Ishikawa (cell line): ENCODE data around the gene SASH1.

Source experiments
- CEBPB ChIP-seq: IDR thresholded peaks from 2 replicates; pipeline ENCODE4 v1.6.1; 2012
- CREB1 ChIP-seq: IDR thresholded peaks from 2 replicates; pipeline ENCODE4 v1.6.1; 2012; ENCODE audit warnings: low read depth
- EGR1 ChIP-seq: IDR thresholded peaks from 2 replicates; pipeline ENCODE4 v1.6.1; 2012
- EP300 ChIP-seq: IDR thresholded peaks from 2 replicates; pipeline ENCODE4 v1.6.1; 2012; ENCODE audit warnings: borderline replicate concordance
- FOXM1 ChIP-seq: IDR thresholded peaks from 2 replicates; pipeline ENCODE4 v1.6.1; 2012; ENCODE audit warnings: low read depth, borderline replicate concordance
- NFIC ChIP-seq: IDR thresholded peaks from 2 replicates; pipeline ENCODE4 v1.6.1; 2012
- RAD21 ChIP-seq: IDR thresholded peaks from 2 replicates; pipeline ENCODE4 v1.6.1; 2012; ENCODE audit warnings: low read depth
- TAF1 ChIP-seq: IDR thresholded peaks from 2 replicates; pipeline ENCODE4 v1.6.1; 2012; ENCODE audit warnings: low read depth, mild to moderate bottlenecking
- TCF12 ChIP-seq: IDR thresholded peaks from 2 replicates; pipeline ENCODE4 v1.6.1; 2012; ENCODE audit warnings: low read depth
- TEAD4 ChIP-seq: IDR thresholded peaks from 2 replicates; pipeline ENCODE4 v1.6.1; 2012
- YY1 ChIP-seq: IDR thresholded peaks from 2 replicates; pipeline ENCODE4 v1.6.1; 2012; ENCODE audit warnings: low read depth
- ZBTB7A ChIP-seq: IDR thresholded peaks from 2 replicates; pipeline ENCODE4 v1.6.1; 2012; ENCODE audit warnings: low read depth
- TF ChIP-seq, protein P1 (sequence below): IDR thresholded peaks from 2 replicates; pipeline ENCODE4 v1.6.1; 2012
- TF ChIP-seq, protein P2 (sequence below): IDR thresholded peaks from 2 replicates; pipeline ENCODE4 v1.6.1; 2012; ENCODE audit warnings: low read depth, mild to moderate bottlenecking
- TF ChIP-seq, protein P3 (sequence below): IDR thresholded peaks from 2 replicates; pipeline ENCODE4 v1.6.1; 2012

Gene SASH1

DNA sequence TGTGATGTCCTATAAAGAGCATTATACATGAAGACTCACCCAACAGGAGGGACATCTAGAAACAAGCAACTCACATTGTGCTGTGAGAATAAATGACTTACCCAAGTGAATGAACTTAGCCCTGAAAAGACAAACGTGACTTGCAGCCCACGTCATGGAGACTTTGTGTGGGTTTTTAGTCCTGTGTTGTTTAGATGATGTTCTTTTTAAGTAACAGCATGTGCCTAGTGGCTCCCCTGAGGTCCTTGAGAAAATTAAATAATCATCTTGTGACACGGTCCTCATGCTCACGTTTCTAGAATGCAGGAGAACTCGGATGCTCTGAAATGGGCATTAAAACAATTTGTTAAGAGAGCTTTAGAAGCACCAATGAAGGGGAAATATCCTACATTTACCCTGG, 165.1 kb downstream of the SASH1 start:
- no peak for TF ChIP-seq EGR1
- TF ChIP-seq NFIC: no peak
- no peak for TF ChIP-seq TCF12
- TF ChIP-seq EP300: no peak
- no peak for TF ChIP-seq TAF1

DNA sequence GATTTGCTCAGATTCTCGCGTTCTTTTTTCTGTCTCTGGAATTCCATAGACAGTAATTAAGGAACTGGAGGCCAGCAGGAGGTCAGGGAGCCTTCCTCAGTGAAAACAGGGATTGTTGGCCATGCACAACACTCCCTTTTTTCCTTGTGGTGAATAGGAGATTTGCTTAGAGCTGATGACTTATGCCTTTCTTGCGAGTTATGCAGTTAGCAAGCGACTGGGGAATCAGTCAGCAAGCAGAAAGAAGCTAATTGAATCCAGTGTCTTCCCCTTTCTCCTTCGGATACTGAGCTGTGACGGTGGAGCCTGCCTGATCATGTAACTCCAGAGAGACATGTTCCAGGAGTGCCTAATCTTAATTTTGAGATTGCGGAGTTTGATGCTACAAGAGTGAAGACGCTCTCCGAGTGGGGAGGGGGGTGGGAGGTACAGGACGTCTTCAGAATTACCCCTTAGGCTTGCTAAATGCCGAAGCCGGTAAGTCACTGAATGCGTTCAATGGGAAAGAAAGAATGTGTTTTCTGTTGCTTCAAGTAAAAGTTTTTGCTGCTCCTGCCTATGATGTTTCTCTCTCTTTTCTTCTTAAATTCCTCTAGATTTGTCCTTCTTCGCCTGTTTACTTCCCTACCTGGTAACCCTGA, 165.9 kb downstream of the SASH1 start:
- no peak for TF ChIP-seq EGR1
- TF ChIP-seq, protein P1, sequence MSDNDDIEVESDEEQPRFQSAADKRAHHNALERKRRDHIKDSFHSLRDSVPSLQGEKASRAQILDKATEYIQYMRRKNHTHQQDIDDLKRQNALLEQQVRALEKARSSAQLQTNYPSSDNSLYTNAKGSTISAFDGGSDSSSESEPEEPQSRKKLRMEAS: no peak
- TF ChIP-seq CREB1: no peak
- no peak for TF ChIP-seq EP300
- TF ChIP-seq FOXM1: no peak
- TF ChIP-seq TAF1: no peak
- TF ChIP-seq RAD21: no peak
- no peak for TF ChIP-seq TCF12
- no peak for TF ChIP-seq TEAD4
- no peak for TF ChIP-seq ZBTB7A
- TF ChIP-seq NFIC: no peak
- TF ChIP-seq, protein P2, sequence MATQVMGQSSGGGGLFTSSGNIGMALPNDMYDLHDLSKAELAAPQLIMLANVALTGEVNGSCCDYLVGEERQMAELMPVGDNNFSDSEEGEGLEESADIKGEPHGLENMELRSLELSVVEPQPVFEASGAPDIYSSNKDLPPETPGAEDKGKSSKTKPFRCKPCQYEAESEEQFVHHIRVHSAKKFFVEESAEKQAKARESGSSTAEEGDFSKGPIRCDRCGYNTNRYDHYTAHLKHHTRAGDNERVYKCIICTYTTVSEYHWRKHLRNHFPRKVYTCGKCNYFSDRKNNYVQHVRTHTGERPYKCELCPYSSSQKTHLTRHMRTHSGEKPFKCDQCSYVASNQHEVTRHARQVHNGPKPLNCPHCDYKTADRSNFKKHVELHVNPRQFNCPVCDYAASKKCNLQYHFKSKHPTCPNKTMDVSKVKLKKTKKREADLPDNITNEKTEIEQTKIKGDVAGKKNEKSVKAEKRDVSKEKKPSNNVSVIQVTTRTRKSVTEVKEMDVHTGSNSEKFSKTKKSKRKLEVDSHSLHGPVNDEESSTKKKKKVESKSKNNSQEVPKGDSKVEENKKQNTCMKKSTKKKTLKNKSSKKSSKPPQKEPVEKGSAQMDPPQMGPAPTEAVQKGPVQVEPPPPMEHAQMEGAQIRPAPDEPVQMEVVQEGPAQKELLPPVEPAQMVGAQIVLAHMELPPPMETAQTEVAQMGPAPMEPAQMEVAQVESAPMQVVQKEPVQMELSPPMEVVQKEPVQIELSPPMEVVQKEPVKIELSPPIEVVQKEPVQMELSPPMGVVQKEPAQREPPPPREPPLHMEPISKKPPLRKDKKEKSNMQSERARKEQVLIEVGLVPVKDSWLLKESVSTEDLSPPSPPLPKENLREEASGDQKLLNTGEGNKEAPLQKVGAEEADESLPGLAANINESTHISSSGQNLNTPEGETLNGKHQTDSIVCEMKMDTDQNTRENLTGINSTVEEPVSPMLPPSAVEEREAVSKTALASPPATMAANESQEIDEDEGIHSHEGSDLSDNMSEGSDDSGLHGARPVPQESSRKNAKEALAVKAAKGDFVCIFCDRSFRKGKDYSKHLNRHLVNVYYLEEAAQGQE: no peak
- TF ChIP-seq, protein P3, sequence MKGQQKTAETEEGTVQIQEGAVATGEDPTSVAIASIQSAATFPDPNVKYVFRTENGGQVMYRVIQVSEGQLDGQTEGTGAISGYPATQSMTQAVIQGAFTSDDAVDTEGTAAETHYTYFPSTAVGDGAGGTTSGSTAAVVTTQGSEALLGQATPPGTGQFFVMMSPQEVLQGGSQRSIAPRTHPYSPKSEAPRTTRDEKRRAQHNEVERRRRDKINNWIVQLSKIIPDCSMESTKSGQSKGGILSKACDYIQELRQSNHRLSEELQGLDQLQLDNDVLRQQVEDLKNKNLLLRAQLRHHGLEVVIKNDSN: no peak
- TF ChIP-seq YY1: no peak
- TF ChIP-seq CEBPB: no peak

DNA sequence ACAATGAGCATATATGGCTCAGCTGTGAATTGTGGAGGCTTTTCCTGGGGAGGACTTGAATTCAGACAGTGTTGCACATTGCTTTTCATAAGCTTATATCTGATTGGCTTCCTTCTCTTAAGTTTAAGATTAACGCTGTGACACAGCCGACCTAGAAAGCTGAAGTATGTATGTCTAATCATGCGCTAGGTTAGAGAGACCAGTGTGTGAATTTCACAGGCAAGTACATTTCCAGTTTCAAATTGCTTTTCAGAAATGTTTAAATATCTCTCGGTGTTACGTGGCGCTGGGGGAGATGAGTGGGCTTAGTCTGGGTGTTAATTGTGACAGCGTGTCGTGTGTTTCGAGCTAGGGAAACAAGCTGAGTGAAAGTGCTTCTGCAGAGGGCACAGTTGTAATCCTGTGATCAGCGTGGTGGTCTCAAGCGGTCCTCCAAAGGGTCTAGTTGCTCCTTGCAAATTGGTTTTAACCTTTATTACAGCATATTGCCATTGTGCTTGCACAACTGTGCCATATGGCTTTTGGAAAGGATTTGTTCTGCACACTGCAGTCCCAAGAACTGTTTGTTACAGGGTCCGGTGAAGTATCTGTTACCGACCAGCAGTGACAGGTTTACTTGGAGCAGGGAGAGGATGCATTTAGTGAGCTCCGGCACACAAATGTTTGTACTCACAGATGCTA, 166.6 kb downstream of the SASH1 start:
- TF ChIP-seq FOXM1: no peak
- TF ChIP-seq TAF1: no peak
- no peak for TF ChIP-seq TEAD4
- TF ChIP-seq, protein P3: no peak
- TF ChIP-seq EGR1: no peak
- TF ChIP-seq CEBPB: no peak
- TF ChIP-seq, protein P2: no peak
- TF ChIP-seq EP300: no peak
- TF ChIP-seq TCF12: no peak
- TF ChIP-seq CREB1: no peak
- no peak for TF ChIP-seq RAD21
- TF ChIP-seq NFIC: no peak
- TF ChIP-seq, protein P1: no peak
- no peak for TF ChIP-seq YY1

DNA sequence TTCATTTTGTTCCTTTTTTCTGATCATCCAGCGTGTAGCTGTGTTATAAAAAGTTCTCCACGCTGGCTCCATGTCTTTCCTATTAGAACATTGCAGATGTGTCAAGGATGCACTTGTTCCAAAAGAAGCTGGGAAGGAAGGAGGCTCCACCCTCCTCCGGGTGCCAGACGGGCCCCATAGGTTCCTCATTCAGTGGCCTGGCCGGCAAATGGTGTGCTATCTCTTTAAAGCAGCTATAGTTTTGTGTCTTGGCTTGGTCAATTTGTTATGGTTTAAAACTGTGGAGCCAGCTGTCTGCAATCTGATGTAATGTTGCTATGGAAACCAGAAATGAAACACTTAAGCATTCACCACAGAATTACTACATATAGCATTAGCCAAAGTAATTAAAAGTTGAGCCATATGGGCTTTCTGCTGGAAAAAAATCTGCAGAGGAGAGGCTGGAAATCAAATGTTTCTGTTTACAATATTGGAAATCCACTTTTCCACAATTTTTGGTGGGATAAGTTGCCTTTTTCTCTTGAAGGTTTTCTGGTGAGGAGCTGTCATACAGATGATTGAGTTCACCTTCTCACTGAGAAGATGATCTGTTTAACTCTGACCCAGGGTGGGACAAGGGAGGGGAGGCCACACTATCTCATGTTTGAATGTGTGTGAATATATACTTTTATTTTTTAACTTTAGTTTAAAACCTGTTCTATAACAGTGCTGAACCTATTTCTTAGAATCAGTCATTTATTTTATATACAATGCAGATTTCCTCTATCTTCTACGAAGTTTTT, 167.4 kb downstream of the SASH1 start:
- TF ChIP-seq, protein P3: no peak
- TF ChIP-seq EGR1 (no peak), NFIC (no peak), TCF12 (no peak), CEBPB (no peak), TAF1 (no peak), TEAD4 (no peak), ZBTB7A (no peak), YY1 (no peak), EP300 (no peak)
